HL-60 (cell line): ENCODE results near the gene AOC1.

Experiments used
- CTCF ChIP-seq: IDR thresholded peaks from one replicate; pipeline ENCODE4 v1.5.1; 2011; ENCODE audit warnings: low read length, control low read depth, inconsistent platforms; ENCODE audit not compliant: insufficient read depth
- GABPA ChIP-seq: IDR thresholded peaks from 2 replicates; pipeline ENCODE4 v1.6.1; 2012; ENCODE audit warnings: low read depth
- POLR2AphosphoS5 ChIP-seq: IDR thresholded peaks from 2 replicates; pipeline ENCODE4 v1.6.1; 2012; ENCODE audit warnings: low read depth
- REST ChIP-seq: IDR thresholded peaks from 2 replicates; pipeline ENCODE4 v1.6.1; 2012; ENCODE audit warnings: low read depth; ENCODE audit not compliant: insufficient replicate concordance

- TF ChIP-seq CTCF (no peak), GABPA (no peak), POLR2AphosphoS5 (no peak), REST (no peak)
These were observed 33.3 kb upstream of the AOC1 start for GRCh38 chr7:150818971-150819370.
